Peyer's patch (tissue), 4 donors: Measurements from ENCODE around the gene PXMP4. TPM values are rescaled to one million over a fixed set of nuclear protein-coding genes. Genes with fewer than 3 reads are reported as not detected.
"Not testable (repeated sequence)": the region's sequence is repeated elsewhere in the genome, so short reads cannot be mapped to it uniquely, and the experiment has no call there.

Experiments
- DNase-seq, 3 donors: peaks; one replicate each; pipeline ENCODE4 v3.0.0-alpha.2; 2017 to 2019
- H3K27ac ChIP-seq, 4 donors: fragments of 200-600 bp; sonication (generic); one replicate each; pipeline ENCODE4 v1.5.1; 2016 to 2019
- H3K27me3 ChIP-seq, 2 donors: fragments of 200-600 bp; sonication (generic); one replicate each; pipeline ENCODE4 v1.5.1; 2019
- H3K36me3 ChIP-seq, 3 donors: fragments of 200-600 bp; sonication (generic); one replicate each; pipeline ENCODE4 v1.5.1; 2016 to 2019
- H3K4me1 ChIP-seq, 4 donors: fragments of 200-600 bp; sonication (generic); one replicate each; pipeline ENCODE4 v1.5.1; 2016 to 2019
- H3K4me3 ChIP-seq, 4 donors: fragments of 200-600 bp; sonication (generic); 1 replicate in 3 of 4; 2 replicates in 1 of 4; pipeline ENCODE4 v1.5.1; 2016 to 2019; ENCODE audit warnings: mild to moderate bottlenecking in 1 of 4
- H3K9me3 ChIP-seq, 4 donors: fragments of 200-600 bp; sonication (generic); one replicate each; pipeline ENCODE4 v1.5.1; 2016 to 2019; ENCODE audit warnings: mild to moderate bottlenecking in 1 of 4
- POLR2A ChIP-seq, 2 donors: fragments of 450-650 bp; IDR thresholded peaks; one replicate each; pipeline ENCODE4 v1.5.1; 2017; ENCODE audit warnings: antibody characterized with exemption in 2 of 2, mild to moderate bottlenecking in 2 of 2, moderate library complexity in 2 of 2
- total RNA-seq, 4 donors: library from RNA; depleted of rRNA; stranded (reverse); fragments of >200 nt; gene quantifications; one replicate each; pipeline ENCODE4 v1.1.0, GENCODE V29; 2016
- TF ChIP-seq, protein P1 (sequence below), 6 experiments: fragments of 450-650 bp in 4 of 6; fragments of 200-600 bp in 2 of 6; sonication (generic) in 1 of 6; IDR thresholded peaks; one replicate each; pipeline ENCODE4 v1.5.1; 2017 to 2019; ENCODE audit warnings: antibody characterized with exemption in 6 of 6, mild to moderate bottlenecking in 3 of 6, moderate library complexity in 1 of 6

The PXMP4 gene
- total RNA-seq, 4 donors from 2014 or later: 0.83 to 15.3 (median 8.1) TPM

DNA sequence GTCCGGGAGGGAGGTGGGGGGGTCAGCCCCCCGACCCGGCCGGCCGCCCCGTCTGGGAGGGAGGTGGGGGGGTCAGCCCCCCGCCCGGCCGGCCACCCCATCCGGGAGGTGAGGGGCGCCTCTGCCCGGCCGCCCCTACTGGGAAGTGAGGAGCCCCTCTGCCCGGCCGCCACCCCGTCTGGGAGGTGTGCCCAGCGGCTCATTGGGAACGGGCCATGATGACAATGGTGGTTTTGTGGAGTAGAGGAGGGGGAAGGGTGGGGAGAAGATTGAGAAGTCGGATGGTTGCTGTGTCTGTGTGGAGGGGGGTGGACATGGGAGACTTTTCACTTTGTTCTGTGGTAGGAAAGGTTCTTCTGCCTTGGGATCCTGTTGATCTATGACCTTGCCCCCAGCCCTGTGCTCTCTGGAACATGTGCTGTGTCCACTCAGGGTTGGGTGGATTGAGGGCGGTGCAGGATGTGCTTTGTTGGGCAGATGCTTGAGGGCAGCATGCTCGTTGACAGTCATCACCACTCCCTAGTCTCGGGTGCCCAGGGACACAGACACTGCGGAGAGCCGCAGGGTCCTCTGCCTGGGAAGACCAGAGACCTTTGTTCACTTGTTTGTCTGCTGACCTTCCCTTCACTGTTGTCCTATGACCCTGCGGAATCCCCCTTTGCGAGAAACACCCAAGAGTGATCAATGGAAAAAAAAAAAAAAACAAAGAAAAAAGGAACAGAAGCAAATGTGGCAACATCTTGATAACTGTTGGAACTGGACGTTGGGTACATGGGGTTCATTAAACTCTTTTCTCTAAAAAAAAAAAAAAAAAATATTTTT is 18.3 kb downstream of the PXMP4 start:
- Histone ChIP-seq H3K36me3 (peaks cover 0 to 10% (median 0%) of the 10 kb centered on the region in 3 donors), H3K4me1 (no peaks in the 10 kb centered on the region), H3K27me3 (no peaks in the 10 kb centered on the region), H3K9me3 (no peaks in the 10 kb centered on the region), H3K27ac (no peak overlapping the region), H3K4me3 (no peak overlapping the region)
- TF ChIP-seq POLR2A (IDR thresholded peaks at IDR 0.05): no peak
- TF ChIP-seq, protein P1, sequence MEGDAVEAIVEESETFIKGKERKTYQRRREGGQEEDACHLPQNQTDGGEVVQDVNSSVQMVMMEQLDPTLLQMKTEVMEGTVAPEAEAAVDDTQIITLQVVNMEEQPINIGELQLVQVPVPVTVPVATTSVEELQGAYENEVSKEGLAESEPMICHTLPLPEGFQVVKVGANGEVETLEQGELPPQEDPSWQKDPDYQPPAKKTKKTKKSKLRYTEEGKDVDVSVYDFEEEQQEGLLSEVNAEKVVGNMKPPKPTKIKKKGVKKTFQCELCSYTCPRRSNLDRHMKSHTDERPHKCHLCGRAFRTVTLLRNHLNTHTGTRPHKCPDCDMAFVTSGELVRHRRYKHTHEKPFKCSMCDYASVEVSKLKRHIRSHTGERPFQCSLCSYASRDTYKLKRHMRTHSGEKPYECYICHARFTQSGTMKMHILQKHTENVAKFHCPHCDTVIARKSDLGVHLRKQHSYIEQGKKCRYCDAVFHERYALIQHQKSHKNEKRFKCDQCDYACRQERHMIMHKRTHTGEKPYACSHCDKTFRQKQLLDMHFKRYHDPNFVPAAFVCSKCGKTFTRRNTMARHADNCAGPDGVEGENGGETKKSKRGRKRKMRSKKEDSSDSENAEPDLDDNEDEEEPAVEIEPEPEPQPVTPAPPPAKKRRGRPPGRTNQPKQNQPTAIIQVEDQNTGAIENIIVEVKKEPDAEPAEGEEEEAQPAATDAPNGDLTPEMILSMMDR (IDR thresholded peaks at IDR 0.05): no peak
- no peak for DNase-seq

DNA sequence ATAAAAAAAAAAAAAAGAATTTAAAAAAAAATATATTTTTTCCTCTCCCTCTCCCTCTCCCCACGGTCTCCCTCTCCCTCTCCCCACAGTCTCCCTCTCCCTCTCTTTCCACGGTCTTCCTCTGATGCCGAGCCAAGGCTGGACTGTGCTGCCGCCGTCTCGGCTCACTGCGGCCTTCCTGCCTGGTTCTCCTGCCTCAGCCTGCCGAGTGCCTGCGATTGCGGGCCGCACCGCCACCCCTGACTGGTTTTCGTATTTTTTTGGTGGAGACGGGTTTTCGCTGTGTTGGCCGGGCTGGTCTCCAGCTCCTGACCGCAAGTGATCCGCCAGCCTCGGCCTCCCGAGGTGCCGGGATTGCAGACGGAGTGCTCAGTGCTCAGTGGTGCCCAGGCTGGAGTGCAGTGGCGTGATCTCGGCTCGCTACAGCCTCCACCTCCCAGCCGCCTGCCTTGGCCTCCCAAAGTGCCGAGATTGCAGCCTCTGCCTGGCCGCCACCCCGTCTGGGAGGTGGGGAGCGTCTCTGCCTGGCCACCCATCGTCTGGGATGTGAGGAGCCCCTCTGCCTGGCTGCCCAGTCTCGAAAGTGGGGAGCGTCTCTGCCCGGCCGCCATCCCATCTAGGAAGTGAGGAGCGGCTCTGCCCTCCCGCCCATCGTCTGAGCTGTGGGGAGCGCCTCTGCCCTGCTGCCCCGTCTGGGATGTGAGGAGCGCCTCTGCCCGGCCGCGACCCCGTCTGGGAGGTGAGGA is 19.2 kb downstream of the PXMP4 start:
- not testable (repeated sequence) for H3K27me3 ChIP-seq, H3K36me3 ChIP-seq, DNase-seq, H3K9me3 ChIP-seq, H3K4me3 ChIP-seq, H3K27ac ChIP-seq, H3K4me1 ChIP-seq

DNA sequence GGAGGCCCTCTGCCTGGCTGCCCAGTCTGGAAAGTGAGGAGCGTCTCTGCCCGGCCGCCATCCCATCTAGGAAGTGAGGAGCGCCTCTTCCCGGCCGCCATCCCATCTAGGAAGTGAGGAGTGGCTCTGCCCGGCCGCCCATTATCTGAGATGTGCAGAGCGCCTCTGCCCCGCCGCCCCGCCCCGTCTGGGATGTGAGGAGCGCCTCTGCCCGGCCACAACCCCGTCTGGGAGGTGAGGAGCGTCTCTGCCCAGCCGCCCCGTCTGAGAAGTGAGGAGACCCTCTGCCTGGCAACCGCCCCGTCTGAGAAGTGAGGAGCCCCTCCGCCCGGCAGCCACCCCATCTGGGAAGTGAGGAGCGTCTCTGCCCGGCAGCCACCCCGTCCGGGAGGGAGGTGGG is 21.1 kb downstream of the PXMP4 start:
- not testable (repeated sequence) for H3K36me3 ChIP-seq, H3K4me1 ChIP-seq, H3K27ac ChIP-seq, DNase-seq, H3K27me3 ChIP-seq, H3K4me3 ChIP-seq, H3K9me3 ChIP-seq

DNA sequence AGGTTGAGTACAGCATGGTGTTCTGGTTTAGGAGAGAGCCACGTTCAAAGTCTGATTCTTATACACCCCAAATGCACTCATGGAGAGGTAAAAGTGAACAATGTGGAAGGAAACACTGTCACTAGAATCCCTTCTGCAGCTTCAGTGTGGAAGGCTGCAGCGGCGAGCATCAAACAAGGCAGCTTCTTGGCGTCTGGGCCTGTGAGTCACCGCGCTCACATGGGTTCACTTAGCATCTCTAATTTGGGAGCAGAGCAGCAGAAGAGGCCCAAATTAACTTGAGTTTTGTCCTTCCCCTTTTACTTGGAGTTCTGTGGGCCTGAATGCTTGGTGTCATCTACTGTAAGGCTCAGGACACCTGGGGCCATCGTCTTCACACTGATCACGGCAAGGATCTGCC is 23.0 kb downstream of the PXMP4 start:
- Histone ChIP-seq H3K4me1 (no peaks in the 10 kb centered on the region), H3K27me3 (no peaks in the 10 kb centered on the region), H3K9me3 (no peaks in the 10 kb centered on the region), H3K27ac (peak overlapping the region in 1 of 4 donors; percentile 46), H3K36me3 (no peaks in the 10 kb centered on the region), H3K4me3 (no peak overlapping the region)
- DNase-seq: no peak
- TF ChIP-seq, protein P1 (IDR thresholded peaks at IDR 0.05): no peak
- no peak for TF ChIP-seq POLR2A (IDR thresholded peaks at IDR 0.05)

DNA sequence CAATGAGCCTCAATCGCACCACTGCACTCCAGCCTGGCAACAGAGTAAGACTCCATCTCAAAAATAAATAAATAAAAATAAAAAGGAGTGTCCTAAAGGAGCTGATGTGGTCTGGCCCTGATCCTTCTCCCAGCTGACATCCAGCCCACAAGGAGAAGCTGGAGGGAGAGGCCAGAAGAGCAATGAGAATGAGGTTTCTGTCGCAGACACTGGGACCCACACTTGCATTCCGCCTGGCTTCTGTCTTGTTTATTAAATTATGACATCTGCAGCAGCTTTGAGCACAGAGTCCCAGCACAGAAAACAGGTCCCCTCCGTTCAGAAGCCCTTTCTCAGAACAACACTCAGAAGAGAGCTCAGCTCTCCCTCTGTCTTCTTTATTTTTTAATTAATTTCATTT is 23.7 kb downstream of the PXMP4 start:
- no peaks in the 10 kb centered on the region for H3K4me1 ChIP-seq
- no peaks in the 10 kb centered on the region for H3K27me3 ChIP-seq
- no peak overlapping the region for H3K4me3 ChIP-seq
- H3K36me3 ChIP-seq: no peaks in the 10 kb centered on the region
- DNase-seq: no peak
- TF ChIP-seq POLR2A (IDR thresholded peaks at IDR 0.05): no peak
- TF ChIP-seq, protein P1 (IDR thresholded peaks at IDR 0.05): no peak
- H3K9me3 ChIP-seq: no peaks in the 10 kb centered on the region
- no peak overlapping the region for H3K27ac ChIP-seq

DNA sequence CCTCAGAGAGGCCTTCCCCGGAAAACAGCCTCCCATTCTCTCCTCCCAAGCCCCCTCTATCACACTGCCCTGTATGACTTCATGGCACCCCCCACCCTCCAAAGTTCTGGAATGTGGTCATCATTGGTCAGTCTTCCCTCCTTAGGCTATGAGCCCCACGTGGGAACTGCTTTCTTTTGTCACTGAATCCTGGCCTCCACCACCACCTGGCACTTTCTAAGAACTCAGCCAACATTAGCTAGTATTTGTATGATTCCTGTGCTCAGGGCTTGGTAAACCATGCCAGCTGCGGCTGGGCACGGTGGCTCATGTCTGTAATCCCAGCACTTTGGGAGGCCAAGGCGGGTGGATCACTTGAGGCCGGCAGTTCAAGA is 25.5 kb downstream of the PXMP4 start:
- Histone ChIP-seq H3K4me1 (no peaks in the 10 kb centered on the region), H3K27ac (no peak overlapping the region), H3K4me3 (no peak overlapping the region), H3K36me3 (no peaks in the 10 kb centered on the region), H3K9me3 (no peaks in the 10 kb centered on the region), H3K27me3 (no peaks in the 10 kb centered on the region)
- TF ChIP-seq, protein P1 (IDR thresholded peaks at IDR 0.05): no peak
- no peak for TF ChIP-seq POLR2A (IDR thresholded peaks at IDR 0.05)
- DNase-seq: no peak
